Ishikawa (cell line): ENCODE measurements around the gene SLC2A4.
A peak's percentile ranks its signal among the peaks of the same experiment; 100 is the strongest.

Source experiments
- CEBPB ChIP-seq: IDR thresholded peaks from 2 replicates; pipeline ENCODE4 v1.6.1; 2012
- CREB1 ChIP-seq: IDR thresholded peaks from 2 replicates; pipeline ENCODE4 v1.6.1; 2012; ENCODE audit warnings: low read depth
- EGR1 ChIP-seq: IDR thresholded peaks from 2 replicates; pipeline ENCODE4 v1.6.1; 2012
- EP300 ChIP-seq: IDR thresholded peaks from 2 replicates; pipeline ENCODE4 v1.6.1; 2012; ENCODE audit warnings: borderline replicate concordance
- FOXM1 ChIP-seq: IDR thresholded peaks from 2 replicates; pipeline ENCODE4 v1.6.1; 2012; ENCODE audit warnings: low read depth, borderline replicate concordance
- NFIC ChIP-seq: IDR thresholded peaks from 2 replicates; pipeline ENCODE4 v1.6.1; 2012
- RAD21 ChIP-seq: IDR thresholded peaks from 2 replicates; pipeline ENCODE4 v1.6.1; 2012; ENCODE audit warnings: low read depth
- REST ChIP-seq: IDR thresholded peaks from 2 replicates; pipeline ENCODE4 v1.6.1; 2012; ENCODE audit warnings: low read depth, mild to moderate bottlenecking
- TAF1 ChIP-seq: IDR thresholded peaks from 2 replicates; pipeline ENCODE4 v1.6.1; 2012; ENCODE audit warnings: low read depth, mild to moderate bottlenecking
- TCF12 ChIP-seq: IDR thresholded peaks from 2 replicates; pipeline ENCODE4 v1.6.1; 2012; ENCODE audit warnings: low read depth
- TEAD4 ChIP-seq: IDR thresholded peaks from 2 replicates; pipeline ENCODE4 v1.6.1; 2012
- YY1 ChIP-seq: IDR thresholded peaks from 2 replicates; pipeline ENCODE4 v1.6.1; 2012; ENCODE audit warnings: low read depth
- ZBTB7A ChIP-seq: IDR thresholded peaks from 2 replicates; pipeline ENCODE4 v1.6.1; 2012; ENCODE audit warnings: low read depth
- TF ChIP-seq, protein P1 (sequence below): IDR thresholded peaks from 2 replicates; pipeline ENCODE4 v1.6.1; 2012
- TF ChIP-seq, protein P2 (sequence below): IDR thresholded peaks from 2 replicates; pipeline ENCODE4 v1.6.1; 2012

SLC2A4 gene

DNA sequence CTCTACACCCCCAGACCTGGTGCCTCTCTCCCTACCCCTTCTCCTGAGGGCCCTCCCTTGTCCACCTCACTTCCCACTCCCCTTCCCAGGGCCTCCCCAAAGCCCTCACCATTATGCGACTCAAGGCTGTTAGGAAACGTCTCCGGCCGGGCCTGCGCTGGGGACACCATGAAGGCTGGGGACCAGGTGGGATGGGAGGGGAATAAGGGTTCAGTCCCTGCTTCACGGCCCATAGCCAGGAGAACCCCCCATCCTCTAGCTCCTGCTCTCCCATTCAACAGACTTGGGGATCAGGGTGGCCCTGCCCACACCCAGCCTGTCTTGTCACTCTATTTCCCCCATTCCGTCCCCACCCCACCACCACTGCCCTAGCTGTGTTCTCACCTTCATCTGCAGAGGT lies 45.5 kb downstream of the SLC2A4 start:
- TF ChIP-seq ZBTB7A: no peak
- no peak for TF ChIP-seq EGR1
- no peak for TF ChIP-seq CEBPB
- no peak for TF ChIP-seq RAD21
- no peak for TF ChIP-seq CREB1
- no peak for TF ChIP-seq TEAD4
- TF ChIP-seq, protein P1, sequence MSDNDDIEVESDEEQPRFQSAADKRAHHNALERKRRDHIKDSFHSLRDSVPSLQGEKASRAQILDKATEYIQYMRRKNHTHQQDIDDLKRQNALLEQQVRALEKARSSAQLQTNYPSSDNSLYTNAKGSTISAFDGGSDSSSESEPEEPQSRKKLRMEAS: no peak
- TF ChIP-seq TCF12: no peak
- no peak for TF ChIP-seq NFIC
- no peak for TF ChIP-seq FOXM1
- TF ChIP-seq, protein P2, sequence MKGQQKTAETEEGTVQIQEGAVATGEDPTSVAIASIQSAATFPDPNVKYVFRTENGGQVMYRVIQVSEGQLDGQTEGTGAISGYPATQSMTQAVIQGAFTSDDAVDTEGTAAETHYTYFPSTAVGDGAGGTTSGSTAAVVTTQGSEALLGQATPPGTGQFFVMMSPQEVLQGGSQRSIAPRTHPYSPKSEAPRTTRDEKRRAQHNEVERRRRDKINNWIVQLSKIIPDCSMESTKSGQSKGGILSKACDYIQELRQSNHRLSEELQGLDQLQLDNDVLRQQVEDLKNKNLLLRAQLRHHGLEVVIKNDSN: no peak
- no peak for TF ChIP-seq EP300
- TF ChIP-seq REST: no peak
- TF ChIP-seq YY1: no peak
- TF ChIP-seq TAF1: no peak

GRCh38 chr17:7327501-7327900 lies 46.0 kb downstream of the SLC2A4 start:
- TF ChIP-seq ZBTB7A: no peak
- TF ChIP-seq REST: no peak
- TF ChIP-seq, protein P2: no peak
- TF ChIP-seq EGR1: no peak
- TF ChIP-seq FOXM1: no peak
- no peak for TF ChIP-seq TAF1
- TF ChIP-seq NFIC: no peak
- no peak for TF ChIP-seq TCF12
- no peak for TF ChIP-seq CREB1
- no peak for TF ChIP-seq CEBPB

- TF ChIP-seq TAF1 (no peak), ZBTB7A (no peak), YY1 (no peak), EGR1 (no peak), RAD21 (no peak), CEBPB (no peak), REST (no peak)
- TF ChIP-seq, protein P2: no peak
These were observed 46.5 kb downstream of the SLC2A4 start for GRCh38 chr17:7328009-7328408.

DNA sequence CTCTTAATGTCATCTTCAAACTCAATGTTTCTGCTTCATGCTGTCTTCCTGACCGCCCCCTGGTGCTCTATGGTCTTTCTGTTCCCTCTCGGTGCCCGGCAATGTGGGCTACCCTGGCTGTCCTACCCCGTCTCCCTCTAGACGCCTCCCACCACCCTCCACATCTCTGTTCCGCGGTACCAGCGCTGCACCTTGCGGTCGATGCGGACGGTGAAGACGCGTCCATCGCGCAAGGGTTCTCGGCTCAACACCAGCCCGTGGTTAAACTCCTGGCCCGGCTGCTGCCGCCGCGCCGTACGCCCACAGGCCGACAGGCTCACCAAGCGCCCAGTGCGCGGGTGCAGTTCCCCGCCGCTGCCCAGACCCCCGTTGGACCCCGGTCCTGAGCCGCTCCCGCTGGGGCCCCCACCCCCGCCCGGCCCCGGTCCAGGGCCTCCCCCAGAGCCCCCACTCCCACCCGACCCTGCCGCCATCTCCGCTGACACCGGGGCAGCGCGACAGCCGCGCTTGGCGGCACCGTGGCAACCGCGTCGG lies 47.4 kb downstream of the SLC2A4 start, which contains the start of gene NEURL4:
Gene NEURL4, minus strand, starts transcription at position 496 of the 534 bp plus-strand sequence. Its CDS starts 23 bp downstream, at position 473.
- TF ChIP-seq TAF1: peak; percentile 65; the same call in 1 of the 2 replicates
- TF ChIP-seq EP300: no peak
- TF ChIP-seq YY1: peak; percentile 81
- peak; percentile 20; the same call in 1 of the 2 replicates for TF ChIP-seq NFIC
